Right lobe of liver (tissue), 4 donors: ENCODE data around the gene OGT.

ENCODE experiments used
- POLR2A ChIP-seq: fragments of 450-650 bp; IDR thresholded peaks from one replicate; pipeline ENCODE4 v1.6.1; 2017; ENCODE audit warnings: antibody characterized with exemption, mild to moderate bottlenecking
- TF ChIP-seq, protein P1 (sequence below), 4 donors: fragments of 200-600 bp in 3 of 4; fragments of 450-650 bp in 1 of 4; IDR thresholded peaks; one replicate each; pipeline versions ENCODE4 v1.5.1 to v1.8.0; 2016 to 2022; ENCODE audit warnings: antibody characterized with exemption in 4 of 4, mild to moderate bottlenecking in 2 of 4
- donor health status: DM: no; HTN: no; CAD: no.
- donor health status: DM: no; HTN: no; CAD: no.
- donor health status: DM: no; HTN: yes; CAD: no.

GRCh38 chrX:71586929-71587328 lies 54.0 kb downstream of the OGT start:
- TF ChIP-seq, protein P1, sequence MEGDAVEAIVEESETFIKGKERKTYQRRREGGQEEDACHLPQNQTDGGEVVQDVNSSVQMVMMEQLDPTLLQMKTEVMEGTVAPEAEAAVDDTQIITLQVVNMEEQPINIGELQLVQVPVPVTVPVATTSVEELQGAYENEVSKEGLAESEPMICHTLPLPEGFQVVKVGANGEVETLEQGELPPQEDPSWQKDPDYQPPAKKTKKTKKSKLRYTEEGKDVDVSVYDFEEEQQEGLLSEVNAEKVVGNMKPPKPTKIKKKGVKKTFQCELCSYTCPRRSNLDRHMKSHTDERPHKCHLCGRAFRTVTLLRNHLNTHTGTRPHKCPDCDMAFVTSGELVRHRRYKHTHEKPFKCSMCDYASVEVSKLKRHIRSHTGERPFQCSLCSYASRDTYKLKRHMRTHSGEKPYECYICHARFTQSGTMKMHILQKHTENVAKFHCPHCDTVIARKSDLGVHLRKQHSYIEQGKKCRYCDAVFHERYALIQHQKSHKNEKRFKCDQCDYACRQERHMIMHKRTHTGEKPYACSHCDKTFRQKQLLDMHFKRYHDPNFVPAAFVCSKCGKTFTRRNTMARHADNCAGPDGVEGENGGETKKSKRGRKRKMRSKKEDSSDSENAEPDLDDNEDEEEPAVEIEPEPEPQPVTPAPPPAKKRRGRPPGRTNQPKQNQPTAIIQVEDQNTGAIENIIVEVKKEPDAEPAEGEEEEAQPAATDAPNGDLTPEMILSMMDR (IDR thresholded peaks at IDR 0.05): no peak
- TF ChIP-seq POLR2A: no peak
